Karpas-422 (cell line): ENCODE measurements around the gene CISTR. TPM values are rescaled to one million over a fixed set of nuclear protein-coding genes. Genes with fewer than 3 reads are reported as not detected.

ENCODE experiments used
- DNase-seq: peaks from one replicate; pipeline ENCODE4 v3.0.0-alpha.2; 2015
- H2AFZ ChIP-seq: fragments of 200-600 bp; sonication (generic); 2 replicates; pipeline ENCODE4 v1.6.1; 2014; ENCODE audit warnings: antibody characterized with exemption, low read length, mixed read lengths
- H3K27ac ChIP-seq: fragments of 200-600 bp; sonication (generic); 2 replicates; pipeline ENCODE4 v1.5.1; 2014; ENCODE audit warnings: mild to moderate bottlenecking, low read length, moderate library complexity
- H3K27me3 ChIP-seq: fragments of 200-600 bp; sonication (generic); 2 replicates; pipeline ENCODE4 v1.6.1; 2014; ENCODE audit warnings: low read length, mixed read lengths
- H3K36me3 ChIP-seq: fragments of 200-600 bp; sonication (generic); 2 replicates; pipeline ENCODE4 v1.6.1; 2014; ENCODE audit warnings: low read length, mixed read lengths; ENCODE audit not compliant: insufficient read depth
- H3K4me1 ChIP-seq: fragments of 200-600 bp; sonication (generic); 2 replicates; pipeline ENCODE4 v1.6.1; 2014; ENCODE audit warnings: mild to moderate bottlenecking, low read length, mixed read lengths
- H3K4me2 ChIP-seq: fragments of 200-600 bp; sonication (generic); 2 replicates; pipeline ENCODE4 v1.6.1; 2014; ENCODE audit warnings: low read length, low read depth, mild to moderate bottlenecking; ENCODE audit not compliant: poor library complexity, severe bottlenecking
- H3K4me3 ChIP-seq: fragments of 200-600 bp; sonication (generic); 2 replicates; pipeline ENCODE4 v1.5.1; 2014; ENCODE audit warnings: mild to moderate bottlenecking, antibody characterized with exemption, low read length, mixed read lengths
- H3K79me2 ChIP-seq: fragments of 200-600 bp; sonication (generic); 2 replicates; pipeline ENCODE4 v1.6.1; 2014; ENCODE audit warnings: mild to moderate bottlenecking, low read length, mixed read lengths
- H3K9ac ChIP-seq: fragments of 200-600 bp; sonication (generic); 2 replicates; pipeline ENCODE4 v1.6.0; 2014; ENCODE audit warnings: low read length
- H3K9me2 ChIP-seq: fragments of 200-600 bp; sonication (generic), shearing (Covaris generic); replicated peaks from 2 replicates; pipeline ENCODE4 v1.6.0; 2014; ENCODE audit warnings: mild to moderate bottlenecking, low read length, moderate library complexity; ENCODE audit not compliant: insufficient read depth
- H3K9me3 ChIP-seq: fragments of 300-700, 200-600 bp; sonication (generic); 2 replicates; pipeline ENCODE4 v1.6.1; 2014; ENCODE audit warnings: low read length, mixed read lengths
- H4K20me1 ChIP-seq: fragments of 200-600 bp; sonication (generic); 2 replicates; pipeline ENCODE4 v1.6.1; 2014; ENCODE audit warnings: mild to moderate bottlenecking, antibody characterized with exemption, low read length, low read depth; ENCODE audit not compliant: insufficient read depth
- total RNA-seq: library from RNA; depleted of rRNA; stranded (reverse); fragments of >200 nt; shearing (Covaris generic); gene quantifications from 2 replicates; pipeline ENCODE4 v1.2.3, GENCODE V29; 2014; ENCODE audit warnings: low replicate concordance

CISTR gene
- total RNA-seq, 1 experiment from 2014 or later, result not detected

DNA sequence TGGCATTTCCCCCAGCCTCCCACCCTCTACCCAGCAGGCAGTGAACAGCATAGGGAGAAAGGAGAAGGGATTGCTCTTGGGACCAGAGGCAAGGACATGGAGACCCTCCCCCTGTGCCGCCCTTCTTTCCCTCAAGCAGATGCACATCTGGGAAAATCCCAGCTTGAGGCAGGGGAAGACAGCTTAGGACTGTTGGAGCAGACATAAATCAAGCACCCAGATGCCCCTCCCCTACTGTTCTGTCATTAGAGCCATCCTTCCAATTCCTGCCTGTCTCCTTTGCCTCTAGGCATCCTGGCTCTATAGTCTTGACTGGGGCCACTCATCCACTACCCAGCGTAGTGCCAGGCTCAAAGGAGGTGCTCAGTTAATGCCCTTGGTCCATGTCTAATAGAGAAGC is 7.5 kb upstream of the CISTR start:
- DNase-seq, result no peak
- Histone ChIP-seq H3K79me2 (no peaks in the 10 kb centered on the region), H3K4me1 (peaks cover 31% of the 10 kb centered on the region), H3K4me2 (no peak overlapping the region), H2AFZ (no peak overlapping the region), H3K36me3 (no peaks in the 10 kb centered on the region), H3K9me3 (no peaks in the 10 kb centered on the region), H3K9ac (no peak overlapping the region), H4K20me1 (no peaks in the 10 kb centered on the region), H3K27ac (no peak overlapping the region), H3K4me3 (no peak overlapping the region), H3K9me2 (no peaks in the 10 kb centered on the region), H3K27me3 (no peaks in the 10 kb centered on the region)

DNA sequence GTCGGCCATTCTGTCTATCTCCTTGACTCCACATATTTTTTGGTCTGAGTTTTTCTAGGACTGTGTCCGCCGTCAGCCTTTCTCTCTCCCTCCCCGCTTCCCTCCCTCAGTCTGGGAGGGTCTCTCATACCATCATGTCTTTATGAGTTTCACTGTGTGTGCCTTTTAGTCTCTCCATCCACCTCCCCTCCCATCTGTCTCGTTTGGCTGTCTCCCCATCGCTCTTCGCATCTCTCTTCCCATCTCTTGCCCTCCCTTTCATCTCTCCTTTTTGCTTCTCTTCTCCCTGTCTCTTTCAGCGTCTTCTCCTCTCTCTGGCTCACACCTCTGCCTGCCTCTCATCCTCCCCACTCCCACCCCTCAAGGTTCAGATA is 6.9 kb upstream of the CISTR start:
- peaks cover 37% of the 10 kb centered on the region for H3K4me1 ChIP-seq
- H2AFZ ChIP-seq, result no peak overlapping the region
- no peaks in the 10 kb centered on the region for H3K79me2 ChIP-seq
- no peak overlapping the region for H3K4me3 ChIP-seq
- H4K20me1 ChIP-seq, result no peaks in the 10 kb centered on the region
- H3K9me3 ChIP-seq, result no peaks in the 10 kb centered on the region
- H3K36me3 ChIP-seq, result no peaks in the 10 kb centered on the region
- H3K4me2 ChIP-seq, result no peak overlapping the region
- no peaks in the 10 kb centered on the region for H3K9me2 ChIP-seq
- H3K9ac ChIP-seq, result no peak overlapping the region
- H3K27me3 ChIP-seq, result no peaks in the 10 kb centered on the region
- no peak for DNase-seq
- no peak overlapping the region for H3K27ac ChIP-seq

DNA sequence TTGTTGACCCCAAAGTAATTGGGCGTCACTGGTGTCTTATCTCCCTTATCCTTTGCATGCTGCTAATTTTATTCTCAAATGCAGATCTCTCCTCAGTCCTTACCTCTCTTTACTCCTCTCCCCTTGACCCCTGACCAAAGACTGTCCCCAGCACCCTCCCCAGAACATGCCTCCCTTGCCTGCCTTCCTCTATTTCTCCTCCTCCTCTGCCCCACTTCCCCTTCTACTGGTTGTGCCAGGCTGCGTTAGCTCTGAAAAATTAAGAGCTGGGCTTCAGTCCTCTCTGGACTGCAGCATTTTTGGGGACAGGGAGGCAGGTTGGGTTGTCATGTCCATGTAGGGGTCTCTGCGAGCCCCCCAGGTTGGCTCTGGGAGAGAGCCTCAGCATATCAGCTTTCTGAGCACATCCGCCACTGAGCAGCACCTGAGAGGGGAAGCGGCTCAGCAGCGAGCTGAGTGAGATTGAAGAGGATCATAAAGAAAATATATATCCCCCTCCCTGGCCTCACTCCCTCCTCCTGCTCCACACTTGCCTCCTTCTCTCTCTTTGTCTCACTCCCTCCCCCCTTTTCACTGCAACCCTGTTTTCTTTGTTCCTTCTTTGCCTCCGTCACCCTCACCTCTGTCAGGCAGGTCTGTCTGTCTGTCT is 6.4 kb upstream of the CISTR start:
- Histone ChIP-seq H3K79me2 (no peaks in the 10 kb centered on the region), H3K36me3 (no peaks in the 10 kb centered on the region), H3K27ac (no peak overlapping the region), H3K4me2 (no peak overlapping the region), H3K4me1 (peaks cover 42% of the 10 kb centered on the region), H3K4me3 (no peak overlapping the region), H3K9me3 (no peaks in the 10 kb centered on the region), H3K27me3 (no peaks in the 10 kb centered on the region), H3K9me2 (no peaks in the 10 kb centered on the region), H3K9ac (peak overlapping the region; percentile 35; the same call in 1 of the 2 replicates), H4K20me1 (no peaks in the 10 kb centered on the region), H2AFZ (no peak overlapping the region)
- no peak for DNase-seq

DNA sequence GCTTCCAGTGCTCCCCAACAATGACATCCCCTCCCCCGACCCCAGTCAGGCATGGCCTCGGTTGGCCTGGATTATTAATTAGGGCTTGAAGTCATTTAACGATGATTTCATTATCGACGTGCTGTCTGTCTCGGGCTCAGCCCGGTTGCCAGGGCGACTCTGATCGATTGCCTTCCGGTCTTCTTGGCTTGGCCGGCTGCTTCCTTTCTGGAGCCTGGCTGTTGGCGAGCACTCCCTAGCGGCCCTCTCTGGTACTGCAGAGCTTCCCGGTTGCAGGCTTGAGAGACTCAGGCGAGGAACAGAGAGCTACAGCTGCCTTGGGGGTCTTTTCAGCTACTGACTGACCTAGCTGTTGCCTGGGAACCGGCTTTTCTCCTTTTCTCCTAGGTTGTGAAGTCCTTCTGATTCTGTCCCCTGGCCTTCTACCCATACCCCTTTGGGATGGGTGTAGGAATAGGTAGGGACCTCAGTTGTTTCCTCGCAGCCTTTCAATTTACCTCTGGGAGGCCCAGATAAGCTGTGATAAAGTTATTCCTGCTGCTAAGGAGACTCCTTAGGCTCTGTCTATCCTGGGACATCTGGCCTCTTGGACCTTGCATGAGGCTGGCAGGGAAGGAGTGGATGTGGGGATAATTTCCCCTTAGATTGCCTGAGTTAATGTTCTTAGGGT is 5.5 kb upstream of the CISTR start:
- no peaks in the 10 kb centered on the region for H3K36me3 ChIP-seq
- H3K9me2 ChIP-seq, result no peaks in the 10 kb centered on the region
- H3K9me3 ChIP-seq, result no peaks in the 10 kb centered on the region
- DNase-seq, result peak; percentile 94
- H3K79me2 ChIP-seq, result no peaks in the 10 kb centered on the region
- no peaks in the 10 kb centered on the region for H3K27me3 ChIP-seq
- peaks cover 51% of the 10 kb centered on the region for H3K4me1 ChIP-seq
- peak overlapping the region; percentile 49; the same call in 1 of the 2 replicates for H2AFZ ChIP-seq
- no peak overlapping the region for H3K27ac ChIP-seq
- no peaks in the 10 kb centered on the region for H4K20me1 ChIP-seq
- H3K9ac ChIP-seq, result peak overlapping the region; percentile 57
- H3K4me2 ChIP-seq, result peak overlapping the region; percentile 65
- peak overlapping the region; percentile 61 for H3K4me3 ChIP-seq

DNA sequence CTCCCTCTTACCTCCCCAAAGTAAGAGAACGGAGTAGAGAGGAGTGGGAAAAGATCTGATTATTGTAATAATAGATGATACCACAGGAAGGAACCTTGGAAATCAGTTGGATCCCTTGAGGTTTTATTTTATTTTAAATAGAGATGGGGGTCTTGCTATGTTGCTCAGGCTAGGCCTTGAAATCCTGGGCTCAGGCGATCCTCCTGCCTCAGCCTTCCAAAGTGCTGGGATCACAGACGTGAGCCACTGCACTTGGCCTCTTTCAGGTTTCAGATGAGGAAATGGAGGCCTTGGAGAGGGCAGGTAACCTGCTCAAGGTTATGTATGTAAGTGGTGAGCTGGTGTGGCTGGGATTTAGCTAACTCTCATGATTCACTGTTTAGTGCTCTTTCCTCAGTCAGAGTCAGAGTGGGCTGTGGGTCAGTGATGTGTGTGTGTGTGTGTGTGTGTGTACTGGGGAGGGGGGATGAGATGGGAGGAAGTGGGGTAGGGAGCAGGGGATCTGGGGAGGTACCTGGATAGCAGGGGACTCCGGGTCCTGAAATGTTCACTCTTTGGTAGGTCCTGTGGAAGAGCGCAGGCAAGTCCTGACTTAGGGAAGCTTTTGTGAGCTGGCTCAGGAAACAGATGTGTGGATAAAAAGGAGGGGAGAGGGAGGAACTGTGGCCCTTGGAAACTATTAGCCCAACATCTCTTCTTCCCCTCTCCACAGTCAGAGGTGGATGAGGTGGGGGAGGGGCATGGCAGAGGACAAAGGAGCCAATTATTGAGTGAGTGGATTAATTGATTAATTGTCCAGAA is 4.7 kb upstream of the CISTR start:
- H3K9me2 ChIP-seq, result no peaks in the 10 kb centered on the region
- H3K36me3 ChIP-seq, result no peaks in the 10 kb centered on the region
- no peaks in the 10 kb centered on the region for H4K20me1 ChIP-seq
- no peaks in the 10 kb centered on the region for H3K9me3 ChIP-seq
- no peak for DNase-seq
- peak overlapping the region; percentile 49; the same call in 1 of the 2 replicates for H2AFZ ChIP-seq
- H3K4me3 ChIP-seq, result peak overlapping the region; percentile 61
- H3K79me2 ChIP-seq, result no peaks in the 10 kb centered on the region
- peak overlapping the region; percentile 84 for H3K27ac ChIP-seq
- no peaks in the 10 kb centered on the region for H3K27me3 ChIP-seq
- peak overlapping the region; percentile 65 for H3K4me2 ChIP-seq
- peaks cover 59% of the 10 kb centered on the region for H3K4me1 ChIP-seq
- peak overlapping the region; percentile 57 for H3K9ac ChIP-seq

DNA sequence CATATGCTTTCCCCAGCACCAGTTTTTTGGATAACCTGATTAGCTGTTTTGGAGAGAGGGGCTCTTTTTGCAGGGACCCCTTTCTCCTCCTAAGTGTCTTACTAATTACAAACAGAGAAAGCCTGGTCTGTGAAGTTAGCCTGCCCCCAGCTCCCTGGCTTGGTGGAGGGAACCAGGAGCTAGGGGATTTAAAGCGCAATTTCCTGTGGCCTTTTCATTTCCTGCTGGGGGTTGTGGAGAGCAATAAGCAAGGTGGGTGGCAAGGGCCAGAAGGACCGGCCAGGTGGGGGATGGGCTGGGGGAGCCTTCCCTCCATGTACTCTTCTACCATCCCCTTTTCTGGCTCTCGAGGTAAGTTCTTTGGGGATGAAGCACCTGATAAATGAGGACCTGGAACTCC is 4.1 kb upstream of the CISTR start:
- no peak overlapping the region for H2AFZ ChIP-seq
- no peaks in the 10 kb centered on the region for H3K79me2 ChIP-seq
- H3K4me1 ChIP-seq, result peaks cover 65% of the 10 kb centered on the region
- no peaks in the 10 kb centered on the region for H3K9me2 ChIP-seq
- H3K9me3 ChIP-seq, result no peaks in the 10 kb centered on the region
- no peaks in the 10 kb centered on the region for H3K36me3 ChIP-seq
- peak overlapping the region; percentile 57; the same call in 1 of the 2 replicates for H3K9ac ChIP-seq
- H3K27me3 ChIP-seq, result no peaks in the 10 kb centered on the region
- H4K20me1 ChIP-seq, result no peaks in the 10 kb centered on the region
- H3K4me2 ChIP-seq, result peak overlapping the region; percentile 65
- no peak for DNase-seq
- peak overlapping the region; percentile 61; the same call in 1 of the 2 replicates for H3K4me3 ChIP-seq
- peak overlapping the region; percentile 84 for H3K27ac ChIP-seq

DNA sequence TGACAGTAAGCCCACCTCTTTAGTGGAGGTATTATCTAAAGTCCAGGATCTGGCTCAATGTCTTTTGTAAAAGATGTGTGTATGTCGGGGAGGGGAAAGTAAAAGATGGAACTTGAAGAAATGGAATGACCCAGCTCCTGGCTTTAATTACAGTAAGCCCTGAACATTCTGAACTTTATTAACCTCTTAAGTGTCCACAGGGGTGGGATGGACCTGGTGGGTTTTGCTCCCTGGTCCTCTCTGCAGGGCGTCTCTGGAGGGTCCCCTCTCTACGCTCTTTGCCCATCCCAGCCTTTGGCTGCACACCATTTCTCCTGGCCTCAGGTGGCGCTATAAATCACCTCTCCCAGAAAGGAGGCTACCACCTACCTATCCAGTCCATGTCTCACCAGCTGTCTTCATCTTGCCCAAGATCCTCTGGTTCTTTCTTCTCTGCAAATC is 3.7 kb upstream of the CISTR start:
- Histone ChIP-seq H3K36me3 (no peaks in the 10 kb centered on the region), H3K27me3 (no peaks in the 10 kb centered on the region), H3K4me3 (peak overlapping the region; percentile 61; the same call in 1 of the 2 replicates), H3K27ac (peak overlapping the region; percentile 84), H2AFZ (no peak overlapping the region), H3K4me2 (peak overlapping the region; percentile 65), H3K9me2 (no peaks in the 10 kb centered on the region), H3K9ac (peak overlapping the region; percentile 77), H3K79me2 (no peaks in the 10 kb centered on the region), H4K20me1 (no peaks in the 10 kb centered on the region), H3K9me3 (no peaks in the 10 kb centered on the region), H3K4me1 (peaks cover 69% of the 10 kb centered on the region)
- DNase-seq, result peak; percentile 65
